NCI-H345 (cell line): ENCODE data around the gene MTIF3.

Source experiments
- DNase-seq: peaks from one replicate; lab custom pipeline; 2025; lab: John Stamatoyannopoulos, UW

Gene MTIF3

GRCh38 chr13:27455331-27455855, 5.0 kb upstream of the MTIF3 start:
- no peak for DNase-seq

GRCh38 chr13:27450921-27451471, 632 bp upstream of the MTIF3 start:
- peak; percentile 52 for DNase-seq

GRCh38 chr13:27449081-27449603, 1.2 kb downstream of the MTIF3 start:
- no peak for DNase-seq

- no peak for DNase-seq
Measured at GRCh38 chr13:27448308-27448707, 2.1 kb downstream of the MTIF3 start.

GRCh38 chr13:27446986-27447583, 3.3 kb downstream of the MTIF3 start:
- DNase-seq, result no peak

GRCh38 chr13:27442797-27443196, 7.6 kb downstream of the MTIF3 start:
- DNase-seq, result no peak

GRCh38 chr13:27442071-27442647, 8.2 kb downstream of the MTIF3 start:
- no peak for DNase-seq

- DNase-seq, result no peak
Measured at GRCh38 chr13:27440408-27440807, 10.0 kb downstream of the MTIF3 start.

GRCh38 chr13:27437126-27437525, 13.2 kb downstream of the MTIF3 start:
- DNase-seq, result no peak

- no peak for DNase-seq
Measured at GRCh38 chr13:27432611-27433210, 17.7 kb downstream of the MTIF3 start.

GRCh38 chr13:27432180-27432579, 18.2 kb downstream of the MTIF3 start:
- no peak for DNase-seq

- DNase-seq, result no peak
Measured at GRCh38 chr13:27428160-27428559, 22.2 kb downstream of the MTIF3 start.

GRCh38 chr13:27427641-27428040, 22.7 kb downstream of the MTIF3 start:
- no peak for DNase-seq

- no peak for DNase-seq
Measured at GRCh38 chr13:27425918-27426630, 24.3 kb downstream of the MTIF3 start.

GRCh38 chr13:27425158-27425917, 25.0 kb downstream of the MTIF3 start:
- no peak for DNase-seq

GRCh38 chr13:27424246-27425157, 25.9 kb downstream of the MTIF3 start, which contains the start of gene GTF3A:
GTF3A (plus strand) TSS chr13:27424619.
- peak; percentile 78 for DNase-seq

- DNase-seq, result no peak
Measured at GRCh38 chr13:27423333-27423732, 27.0 kb downstream of the MTIF3 start.

GRCh38 chr13:27421101-27421871, 29.1 kb downstream of the MTIF3 start:
- DNase-seq, result no peak

GRCh38 chr13:27419328-27419727, 31.0 kb downstream of the MTIF3 start:
- DNase-seq, result no peak

GRCh38 chr13:27415116-27415515, 35.2 kb downstream of the MTIF3 start:
- no peak for DNase-seq
